Large intestine (tissue), 3 donors: Measurements from ENCODE around the gene HDAC11. TPM values are rescaled to one million over a fixed set of nuclear protein-coding genes. Genes with fewer than 3 reads are reported as not detected.
A peak's percentile ranks its signal among the peaks of the same experiment; 100 is the strongest.

Experiments
- DNase-seq, 2 donors: peaks; one replicate each; pipeline versions ENCODE4 v3.0.0 to v3.0.0-alpha.2; 2013
- H3K27ac ChIP-seq: one replicate; pipeline ENCODE4 v1.5.1; 2013; ENCODE audit warnings: low read length
- H3K27me3 ChIP-seq: 2 replicates; pipeline ENCODE4 v1.6.1; 2013; ENCODE audit warnings: low read length; ENCODE audit not compliant: control insufficient read depth, insufficient read depth
- H3K36me3 ChIP-seq: 2 replicates; pipeline ENCODE4 v1.6.1; 2013; ENCODE audit warnings: low read length; ENCODE audit not compliant: control insufficient read depth, insufficient read depth
- H3K4me1 ChIP-seq: one replicate; pipeline ENCODE4 v1.6.1; 2013; ENCODE audit warnings: low read length; ENCODE audit not compliant: control insufficient read depth, insufficient read depth
- H3K4me3 ChIP-seq: one replicate; pipeline ENCODE4 v1.5.1; 2013; ENCODE audit warnings: low read length
- H3K9me3 ChIP-seq: one replicate; pipeline ENCODE4 v1.6.1; 2013; ENCODE audit warnings: mild to moderate bottlenecking, low read depth, low read length, moderate library complexity; ENCODE audit not compliant: control insufficient read depth
- WGBS: methylation state at CpG from one replicate; pipeline ENCODE4 v1.1.5; 2013; ENCODE audit warnings: low lambda C conversion rate; ENCODE audit not compliant: insufficient coverage; 5-methylcytosine and 5-hydroxymethylcytosine counted together
- polyA plus RNA-seq: library from polyadenylated mRNA; unstranded; fragments of 120-200 nt; gene quantifications from one replicate; pipeline ENCODE4 v1.2.1, GENCODE V29; 2013

Gene HDAC11
- polyA plus RNA-seq, 1 donor: 16.7 TPM

- Histone ChIP-seq H3K9me3 (no peaks in the 10 kb centered on the region), H3K4me1 (peaks cover 7% of the 10 kb centered on the region), H3K27me3 (no peaks in the 10 kb centered on the region), H3K36me3 (no peaks in the 10 kb centered on the region), H3K27ac (no peak overlapping the region), H3K4me3 (no peak overlapping the region)
- DNase-seq: peak; percentile 61 to 83
- WGBS: no CpG with 5 or more reads among the region's 13 CpGs
These were observed 9.1 kb upstream of the HDAC11 start for GRCh38 chr3:13470894-13471574.

- H3K27me3 ChIP-seq: no peaks in the 10 kb centered on the region
- WGBS: 38% methylated on average over 1 of the region's 4 CpGs
These were observed 7.8 kb upstream of the HDAC11 start for GRCh38 chr3:13472286-13472685.

GRCh38 chr3:13473020-13473419 lies 7.1 kb upstream of the HDAC11 start:
- no peak for DNase-seq
- Histone ChIP-seq H3K4me3 (no peak overlapping the region), H3K27ac (no peak overlapping the region), H3K4me1 (peaks cover 18% of the 10 kb centered on the region), H3K9me3 (no peaks in the 10 kb centered on the region), H3K36me3 (no peaks in the 10 kb centered on the region), H3K27me3 (no peaks in the 10 kb centered on the region)
- WGBS: no CpG with 5 or more reads among the region's 3 CpGs

More at GRCh38 chr3:13472286-13472685, 7.8 kb upstream of the HDAC11 start:
- Histone ChIP-seq H3K36me3 (no peaks in the 10 kb centered on the region), H3K9me3 (no peaks in the 10 kb centered on the region), H3K4me3 (no peak overlapping the region), H3K4me1 (peaks cover 13% of the 10 kb centered on the region), H3K27ac (no peak overlapping the region)
- DNase-seq: no peak

GRCh38 chr3:13474021-13474420 lies 6.1 kb upstream of the HDAC11 start:
- H3K36me3 ChIP-seq: no peaks in the 10 kb centered on the region
- 60% methylated on average over 1 of the region's 12 CpGs for WGBS
- H3K27me3 ChIP-seq: no peaks in the 10 kb centered on the region
- DNase-seq: no peak
- H3K4me1 ChIP-seq: peaks cover 22% of the 10 kb centered on the region
- H3K27ac ChIP-seq: no peak overlapping the region
- no peak overlapping the region for H3K4me3 ChIP-seq
- no peaks in the 10 kb centered on the region for H3K9me3 ChIP-seq

- no peaks in the 10 kb centered on the region for H3K9me3 ChIP-seq
- no peak for DNase-seq
- no peaks in the 10 kb centered on the region for H3K27me3 ChIP-seq
- no CpG with 5 or more reads among the region's 10 CpGs for WGBS
- peaks cover 24% of the 10 kb centered on the region for H3K4me1 ChIP-seq
- no peaks in the 10 kb centered on the region for H3K36me3 ChIP-seq
- H3K4me3 ChIP-seq: no peak overlapping the region
- no peak overlapping the region for H3K27ac ChIP-seq
These were observed 5.3 kb upstream of the HDAC11 start for GRCh38 chr3:13474776-13475303.

GRCh38 chr3:13475871-13476590 lies 4.1 kb upstream of the HDAC11 start:
- Histone ChIP-seq H3K36me3 (no peaks in the 10 kb centered on the region), H3K9me3 (no peaks in the 10 kb centered on the region), H3K4me3 (no peak overlapping the region), H3K4me1 (peaks cover 27% of the 10 kb centered on the region), H3K27ac (no peak overlapping the region), H3K27me3 (no peaks in the 10 kb centered on the region)
- no CpG with 5 or more reads among the region's 7 CpGs for WGBS
- DNase-seq: no peak

- WGBS: 100% methylated on average over 1 of the region's 6 CpGs
- peak in 1 of 2 donors; percentile 36 for DNase-seq
- Histone ChIP-seq H3K9me3 (no peaks in the 10 kb centered on the region), H3K4me1 (peaks cover 26% of the 10 kb centered on the region), H3K4me3 (no peak overlapping the region), H3K27me3 (no peaks in the 10 kb centered on the region), H3K27ac (no peak overlapping the region), H3K36me3 (no peaks in the 10 kb centered on the region)
These were observed 2.2 kb upstream of the HDAC11 start for GRCh38 chr3:13477943-13478342.

GRCh38 chr3:13479332-13479581 lies 849 bp upstream of the HDAC11 start:
- H3K27ac ChIP-seq: peak overlapping the region; percentile 85
- no peaks in the 10 kb centered on the region for H3K27me3 ChIP-seq

GRCh38 chr3:13480340-13481318 lies 523 bp downstream of the HDAC11 start:
- Histone ChIP-seq H3K36me3 (no peaks in the 10 kb centered on the region), H3K27me3 (no peaks in the 10 kb centered on the region), H3K4me1 (peaks cover 53% of the 10 kb centered on the region), H3K4me3 (peak overlapping the region; percentile 51), H3K9me3 (no peaks in the 10 kb centered on the region), H3K27ac (no peak overlapping the region)
- no CpG with 5 or more reads among the region's 70 CpGs for WGBS
- peak; percentile 57 to 78 for DNase-seq

More at GRCh38 chr3:13479332-13479581, 849 bp upstream of the HDAC11 start:
- H3K36me3 ChIP-seq: no peaks in the 10 kb centered on the region
- DNase-seq: no peak
- no peaks in the 10 kb centered on the region for H3K9me3 ChIP-seq
- WGBS: no CpG with 5 or more reads among the region's 13 CpGs
- H3K4me3 ChIP-seq: peak overlapping the region; percentile 80
- H3K4me1 ChIP-seq: peaks cover 39% of the 10 kb centered on the region

GRCh38 chr3:13482106-13482690 lies 2.1 kb downstream of the HDAC11 start:
- no peak overlapping the region for H3K27ac ChIP-seq
- no peak overlapping the region for H3K4me3 ChIP-seq
- no peaks in the 10 kb centered on the region for H3K36me3 ChIP-seq
- no peaks in the 10 kb centered on the region for H3K9me3 ChIP-seq
- no peak for DNase-seq
- H3K4me1 ChIP-seq: peaks cover 58% of the 10 kb centered on the region
- no peaks in the 10 kb centered on the region for H3K27me3 ChIP-seq
- no CpG with 5 or more reads among the region's 10 CpGs for WGBS
